ENCODE measurements around the gene CYSLTR1. TPM values are rescaled to one million over a fixed set of nuclear protein-coding genes. Genes with fewer than 3 reads are reported as not detected.

Gene CYSLTR1
- total and polyA plus RNA-seq, 2 of the 4 experiments (the other 2 are of a cell fraction): not detected

- H2BK120ac ChIP-seq (ENCODE audit: low read depth, low read length): no peak overlapping the region
- ChIA-PET CTCF (no interaction called here), POLR2A (ENCODE audit: unreplicated experiment) (no interaction called here)
- no peak for ATAC-seq (ENCODE audit: low read depth)
- H3K9me3 ChIP-seq (ENCODE audit: control insufficient read depth, insufficient read depth, low read length): no peaks in the 10 kb centered on the region; the same call in 1 of the 2 replicates
- no peaks in the 10 kb centered on the region for H3K27me3 ChIP-seq (ENCODE audit: control insufficient read depth, insufficient read depth, low read length)
- DNase-seq: no peak
- H3K9ac ChIP-seq (ENCODE audit: low read depth, low read length): no peak overlapping the region
- in situ Hi-C loops (cut with MboI; ENCODE audit: low sequenced_read_pairs): no loop called here
- H2BK15ac ChIP-seq (ENCODE audit: low read depth, low read length): no peak overlapping the region
- H3K4ac ChIP-seq (ENCODE audit: low read depth, low read length): no peak overlapping the region
- no peaks in the 10 kb centered on the region for H3K4me1 ChIP-seq (ENCODE audit: control insufficient read depth, insufficient read depth, low read length)
- no peak overlapping the region for H3K23ac ChIP-seq (ENCODE audit: low read depth, low read length)
- intact Hi-C loops (cut with micrococcal nuclease): no loop called here
- no peak overlapping the region for H4K5ac ChIP-seq (ENCODE audit: low read depth, low read length)
- H3K18ac ChIP-seq (ENCODE audit: low read depth, low read length): no peak overlapping the region
- TF ChIP-seq CHD1 (IDR thresholded peaks at IDR 0.05; ENCODE audit: low read depth, low read length) (no peak), RFX5 (IDR thresholded peaks at IDR 0.05; ENCODE audit: low read depth, low read length) (no peak), MAZ (IDR thresholded peaks at IDR 0.05; ENCODE audit: borderline replicate concordance, low read depth, low read length) (no peak), FOS (IDR thresholded peaks at IDR 0.05; ENCODE audit: low read depth, low read length) (no peak), RAD21 (IDR thresholded peaks at IDR 0.05; ENCODE audit: low read length) (no peak), CEBPB (IDR thresholded peaks at IDR 0.05; ENCODE audit: low read depth, low read length) (no peak), POLR2A (IDR thresholded peaks at IDR 0.05; ENCODE audit: low read depth, low read length) (no peak), SMC3 (IDR thresholded peaks at IDR 0.05; ENCODE audit: low read depth, low read length) (no peak), RCOR1 (IDR thresholded peaks at IDR 0.05; ENCODE audit: insufficient replicate concordance, low read length) (no peak), ELK1 (IDR thresholded peaks at IDR 0.05; ENCODE audit: borderline replicate concordance, low read depth, low read length) (no peak), USF2 (IDR thresholded peaks at IDR 0.05; ENCODE audit: low read depth, low read length) (no peak), BHLHE40 (IDR thresholded peaks at IDR 0.05; ENCODE audit: low read depth, low read length) (no peak), NFE2L2 (IDR thresholded peaks at IDR 0.05; ENCODE audit: low read depth, low read length) (no peak), MAFK (IDR thresholded peaks at IDR 0.05; ENCODE audit: low read depth, low read length) (no peak)
- H3K4me3 ChIP-seq (ENCODE audit: insufficient read depth, low read depth, low read length): no peak overlapping the region
- H4K20me1 ChIP-seq (ENCODE audit: insufficient read depth, low read length): no peaks in the 10 kb centered on the region
- no peak overlapping the region for H4K91ac ChIP-seq (ENCODE audit: insufficient read depth, low read depth, low read length)
- dilution Hi-C loops (cut with HindIII; ENCODE audit: low sequenced_read_pairs, unreplicated experiment): no loop called here
- H3K14ac ChIP-seq (replicated peaks; ENCODE audit: low read depth, low read length): no peak overlapping the region
- H4K8ac ChIP-seq (ENCODE audit: low read depth in 2 of 2, low read length in 2 of 2): no peak overlapping the region
- no peaks in the 10 kb centered on the region for H3K79me1 ChIP-seq (ENCODE audit: low read depth in 1 of 2, low read length in 2 of 2)
- H3K9me1 ChIP-seq (ENCODE audit: insufficient read depth, low read length): no peaks in the 10 kb centered on the region
- H2AK5ac ChIP-seq (ENCODE audit: low read depth, low read length): no peak overlapping the region
- H3K27ac ChIP-seq (ENCODE audit: insufficient read depth, low read length): no peak overlapping the region
- H3K56ac ChIP-seq (ENCODE audit: extremely low read depth, insufficient read depth, low read length): no peak overlapping the region
- no peak overlapping the region for H3K4me2 ChIP-seq (ENCODE audit: low read depth, low read length)
- no peak overlapping the region for H2AFZ ChIP-seq (replicated peaks; ENCODE audit: low read length, poor library complexity)
- no peak overlapping the region for H2AK9ac ChIP-seq (replicated peaks; ENCODE audit: low read depth, low read length, poor library complexity)
- H3K36me3 ChIP-seq (ENCODE audit: control insufficient read depth, insufficient read depth, low read length): no peaks in the 10 kb centered on the region
- H2BK5ac ChIP-seq (ENCODE audit: low read depth, low read length, poor library complexity, severe bottlenecking): no peak overlapping the region
- BruUV-seq (replicated peaks): no TSS peak
- no peak overlapping the region for H2BK20ac ChIP-seq (ENCODE audit: low read depth, low read length)
Observed at GRCh38 chrX:78307665-78308064, 19.7 kb downstream of the CYSLTR1 start.
